Measurements from ENCODE around the gene LIN37.

DNA sequence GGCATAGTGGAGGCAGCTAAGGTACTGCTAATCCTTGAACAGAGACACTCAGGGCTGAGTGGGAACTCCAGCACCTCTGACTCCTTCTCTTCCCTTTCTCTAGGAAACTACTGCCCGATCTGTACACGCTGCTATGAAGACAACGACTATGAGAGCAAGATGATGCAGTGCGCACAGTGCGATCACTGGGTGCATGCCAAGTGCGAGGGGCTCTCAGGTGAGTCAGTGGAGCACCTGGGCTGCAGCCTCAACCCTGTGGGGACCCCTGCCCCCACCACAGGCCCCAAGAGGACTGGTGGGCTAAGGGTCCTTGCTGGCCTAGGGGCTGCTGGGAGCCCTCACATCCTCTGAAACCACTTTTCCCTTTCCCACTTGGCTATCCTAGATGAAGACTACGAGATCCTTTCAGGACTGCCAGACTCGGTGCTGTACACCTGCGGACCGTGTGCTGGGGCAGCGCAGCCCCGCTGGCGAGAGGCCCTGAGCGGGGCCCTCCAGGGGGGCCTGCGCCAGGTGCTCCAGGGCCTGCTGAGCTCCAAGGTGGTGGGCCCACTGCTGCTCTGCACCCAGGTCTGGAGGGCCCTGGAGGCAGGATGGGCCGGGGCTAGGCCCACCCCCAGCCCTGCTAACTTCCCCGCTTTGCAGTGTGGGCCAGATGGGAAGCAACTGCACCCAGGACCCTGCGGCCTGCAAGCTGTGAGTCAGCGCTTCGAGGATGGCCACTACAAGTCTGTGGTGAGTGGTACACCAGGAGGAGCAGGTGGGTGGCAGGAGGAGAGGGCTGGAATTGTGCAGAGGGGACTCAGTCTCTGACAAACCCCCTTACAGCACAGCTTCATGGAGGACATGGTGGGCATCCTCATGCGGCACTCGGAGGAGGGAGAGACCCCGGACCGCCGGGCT, 21.1 kb upstream of the LIN37 start:
- TF ChIP-seq, protein P1, sequence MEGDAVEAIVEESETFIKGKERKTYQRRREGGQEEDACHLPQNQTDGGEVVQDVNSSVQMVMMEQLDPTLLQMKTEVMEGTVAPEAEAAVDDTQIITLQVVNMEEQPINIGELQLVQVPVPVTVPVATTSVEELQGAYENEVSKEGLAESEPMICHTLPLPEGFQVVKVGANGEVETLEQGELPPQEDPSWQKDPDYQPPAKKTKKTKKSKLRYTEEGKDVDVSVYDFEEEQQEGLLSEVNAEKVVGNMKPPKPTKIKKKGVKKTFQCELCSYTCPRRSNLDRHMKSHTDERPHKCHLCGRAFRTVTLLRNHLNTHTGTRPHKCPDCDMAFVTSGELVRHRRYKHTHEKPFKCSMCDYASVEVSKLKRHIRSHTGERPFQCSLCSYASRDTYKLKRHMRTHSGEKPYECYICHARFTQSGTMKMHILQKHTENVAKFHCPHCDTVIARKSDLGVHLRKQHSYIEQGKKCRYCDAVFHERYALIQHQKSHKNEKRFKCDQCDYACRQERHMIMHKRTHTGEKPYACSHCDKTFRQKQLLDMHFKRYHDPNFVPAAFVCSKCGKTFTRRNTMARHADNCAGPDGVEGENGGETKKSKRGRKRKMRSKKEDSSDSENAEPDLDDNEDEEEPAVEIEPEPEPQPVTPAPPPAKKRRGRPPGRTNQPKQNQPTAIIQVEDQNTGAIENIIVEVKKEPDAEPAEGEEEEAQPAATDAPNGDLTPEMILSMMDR (IDR thresholded peaks at IDR 0.05; ENCODE audit: low read depth, low read length), result no peak
- no peak for TF ChIP-seq EZH2phosphoT487 (IDR thresholded peaks at IDR 0.05; ENCODE audit: low read depth)
